Endothelial cell of umbilical vein (primary cell): Measurements from ENCODE around the gene XYLT1.

Experiments used
- CTCF ChIP-seq, 2 donors: IDR thresholded peaks; 1 replicate in 1 of 2; 2 replicates in 1 of 2; pipeline ENCODE4 v1.5.1; 2011; ENCODE audit warnings: low read length in 2 of 2, mild to moderate bottlenecking in 2 of 2, moderate library complexity in 2 of 2, control low read depth in 1 of 2, inconsistent platforms in 1 of 2, low read depth in 1 of 2; ENCODE audit not compliant: insufficient read depth in 1 of 2; ENCODE audit errors: extremely low read depth in 1 of 2
- EZH2 ChIP-seq: IDR thresholded peaks from 2 replicates; pipeline ENCODE4 v1.6.1; 2012; ENCODE audit warnings: borderline replicate concordance, low read depth, mild to moderate bottlenecking, moderate library complexity, low read length, inconsistent platforms; ENCODE audit not compliant: severe bottlenecking
- FOS ChIP-seq: IDR thresholded peaks from 2 replicates; pipeline ENCODE4 v1.6.1; 2011; ENCODE audit warnings: mild to moderate bottlenecking, low read length, moderate library complexity, borderline replicate concordance; ENCODE audit not compliant: insufficient read depth
- MAX ChIP-seq: IDR thresholded peaks from 2 replicates; pipeline ENCODE4 v1.6.1; 2011; ENCODE audit not compliant: insufficient read depth, insufficient read length
- POLR2A ChIP-seq: IDR thresholded peaks from 2 replicates; pipeline ENCODE4 v1.6.1; 2012; ENCODE audit warnings: low read depth, mild to moderate bottlenecking, control low read depth, low read length
- POLR2AphosphoS5 ChIP-seq: IDR thresholded peaks from 2 replicates; pipeline ENCODE4 v1.6.1; 2012; ENCODE audit warnings: low read depth, mild to moderate bottlenecking, control low read depth, low read length, moderate library complexity; ENCODE audit not compliant: insufficient read depth

DNA sequence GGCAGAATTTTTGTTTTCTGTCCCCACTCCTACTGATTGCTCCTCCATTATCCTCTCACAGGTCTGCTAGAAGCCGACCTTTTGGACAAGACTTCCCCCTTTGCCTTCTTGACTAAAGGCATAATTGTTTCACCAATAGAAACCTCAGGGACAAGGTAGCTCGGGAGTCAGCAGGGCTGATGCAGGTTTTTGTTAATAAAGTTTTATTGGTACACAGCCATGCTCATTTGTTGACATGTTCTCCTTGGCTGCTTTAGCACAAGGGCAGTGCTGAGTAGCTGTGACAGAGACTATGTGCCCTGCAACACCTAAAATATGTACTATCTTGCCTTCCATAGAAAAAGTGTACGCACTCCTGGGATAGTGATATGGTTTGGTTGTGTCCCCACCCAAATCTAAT is 271.6 kb downstream of the XYLT1 start:
- TF ChIP-seq FOS (no peak), CTCF (IDR thresholded peaks at IDR 0.05; ENCODE audit: extremely low read depth in 1 of 2, insufficient read depth in 1 of 2, low read depth in 1 of 2, low read length in 2 of 2) (no peak), POLR2AphosphoS5 (no peak), POLR2A (no peak), EZH2 (no peak), MAX (no peak)
